ENCODE measurements around the gene FTL. TPM values are rescaled to one million over a fixed set of nuclear protein-coding genes. Genes with fewer than 3 reads are reported as not detected.
A peak's percentile ranks its signal among the peaks of the same experiment; 100 is the strongest.
"Not testable (repeated sequence)": the region's sequence is repeated elsewhere in the genome, so short reads cannot be mapped to it uniquely, and the experiment has no call there.

Gene FTL
- total RNA-seq, 1 donor, result 5,494 TPM

DNA sequence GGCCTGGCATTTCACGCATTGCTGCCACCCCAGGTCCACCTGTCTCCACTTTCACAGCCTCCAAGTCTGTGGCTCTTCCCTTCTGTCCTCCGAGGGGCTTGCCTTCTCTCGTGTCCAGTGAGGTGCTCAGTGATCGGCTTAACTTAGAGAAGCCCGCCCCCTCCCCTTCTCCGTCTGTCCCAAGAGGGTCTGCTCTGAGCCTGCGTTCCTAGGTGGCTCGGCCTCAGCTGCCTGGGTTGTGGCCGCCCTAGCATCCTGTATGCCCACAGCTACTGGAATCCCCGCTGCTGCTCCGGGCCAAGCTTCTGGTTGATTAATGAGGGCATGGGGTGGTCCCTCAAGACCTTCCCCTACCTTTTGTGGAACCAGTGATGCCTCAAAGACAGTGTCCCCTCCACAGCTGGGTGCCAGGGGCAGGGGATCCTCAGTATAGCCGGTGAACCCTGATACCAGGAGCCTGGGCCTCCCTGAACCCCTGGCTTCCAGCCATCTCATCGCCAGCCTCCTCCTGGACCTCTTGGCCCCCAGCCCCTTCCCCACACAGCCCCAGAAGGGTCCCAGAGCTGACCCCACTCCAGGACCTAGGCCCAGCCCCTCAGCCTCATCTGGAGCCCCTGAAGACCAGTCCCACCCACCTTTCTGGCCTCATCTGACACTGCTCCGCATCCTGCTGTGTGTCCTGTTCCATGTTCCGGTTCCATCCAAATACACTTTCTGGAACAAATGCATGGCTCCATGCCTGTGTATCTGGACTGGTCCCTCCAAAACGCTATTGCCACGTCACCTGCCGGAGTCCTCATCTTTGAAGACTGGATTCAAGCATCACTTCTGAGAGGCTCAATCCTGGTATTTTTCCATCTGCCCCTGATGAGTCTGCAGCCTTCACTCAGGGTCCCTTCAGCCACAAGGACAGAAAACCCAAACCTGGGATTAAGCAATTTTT lies 42.3 kb upstream of the FTL start:
- DNase-seq (ENCODE audit: low read depth), result no peak
- TF ChIP-seq, protein P1, sequence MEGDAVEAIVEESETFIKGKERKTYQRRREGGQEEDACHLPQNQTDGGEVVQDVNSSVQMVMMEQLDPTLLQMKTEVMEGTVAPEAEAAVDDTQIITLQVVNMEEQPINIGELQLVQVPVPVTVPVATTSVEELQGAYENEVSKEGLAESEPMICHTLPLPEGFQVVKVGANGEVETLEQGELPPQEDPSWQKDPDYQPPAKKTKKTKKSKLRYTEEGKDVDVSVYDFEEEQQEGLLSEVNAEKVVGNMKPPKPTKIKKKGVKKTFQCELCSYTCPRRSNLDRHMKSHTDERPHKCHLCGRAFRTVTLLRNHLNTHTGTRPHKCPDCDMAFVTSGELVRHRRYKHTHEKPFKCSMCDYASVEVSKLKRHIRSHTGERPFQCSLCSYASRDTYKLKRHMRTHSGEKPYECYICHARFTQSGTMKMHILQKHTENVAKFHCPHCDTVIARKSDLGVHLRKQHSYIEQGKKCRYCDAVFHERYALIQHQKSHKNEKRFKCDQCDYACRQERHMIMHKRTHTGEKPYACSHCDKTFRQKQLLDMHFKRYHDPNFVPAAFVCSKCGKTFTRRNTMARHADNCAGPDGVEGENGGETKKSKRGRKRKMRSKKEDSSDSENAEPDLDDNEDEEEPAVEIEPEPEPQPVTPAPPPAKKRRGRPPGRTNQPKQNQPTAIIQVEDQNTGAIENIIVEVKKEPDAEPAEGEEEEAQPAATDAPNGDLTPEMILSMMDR (IDR thresholded peaks at IDR 0.05; ENCODE audit: insufficient read depth, low read length), result no peak
- no peak overlapping the region for H3K4me3 ChIP-seq (ENCODE audit: low read depth, low read length)

DNA sequence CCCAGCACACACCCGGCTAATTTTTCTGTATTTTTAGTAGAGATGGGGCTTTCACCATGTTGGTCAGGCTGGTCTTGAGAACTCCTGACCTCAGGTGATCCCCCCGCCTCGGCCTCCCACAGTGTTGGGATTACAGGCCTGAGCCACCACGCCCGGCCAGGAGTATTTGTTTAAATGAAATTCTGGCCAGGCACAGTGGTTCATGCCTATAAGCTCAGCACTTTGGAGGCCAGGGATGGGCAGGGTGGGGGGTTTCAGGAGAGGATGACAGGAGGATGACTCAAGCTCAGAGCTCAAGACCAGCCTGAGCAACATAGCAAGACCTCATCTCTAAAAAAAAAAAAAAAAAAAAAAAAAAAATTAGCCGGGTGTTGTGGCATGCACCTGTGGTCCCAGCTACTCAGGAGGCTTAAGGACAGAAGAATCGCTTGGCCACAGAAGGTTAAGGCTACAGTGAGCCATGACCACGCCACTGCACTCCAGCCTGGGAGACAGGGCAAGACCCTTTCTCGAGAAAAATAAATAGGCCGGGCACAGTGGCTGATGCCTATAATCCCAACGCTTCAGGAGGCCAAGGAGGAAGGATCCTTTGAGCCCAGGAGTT lies 39.8 kb upstream of the FTL start:
- peak; percentile 68 for DNase-seq (ENCODE audit: low read depth)
- no peak overlapping the region for H3K4me3 ChIP-seq (ENCODE audit: low read depth, low read length)
- TF ChIP-seq, protein P1 (IDR thresholded peaks at IDR 0.05; ENCODE audit: insufficient read depth, low read length), result no peak

DNA sequence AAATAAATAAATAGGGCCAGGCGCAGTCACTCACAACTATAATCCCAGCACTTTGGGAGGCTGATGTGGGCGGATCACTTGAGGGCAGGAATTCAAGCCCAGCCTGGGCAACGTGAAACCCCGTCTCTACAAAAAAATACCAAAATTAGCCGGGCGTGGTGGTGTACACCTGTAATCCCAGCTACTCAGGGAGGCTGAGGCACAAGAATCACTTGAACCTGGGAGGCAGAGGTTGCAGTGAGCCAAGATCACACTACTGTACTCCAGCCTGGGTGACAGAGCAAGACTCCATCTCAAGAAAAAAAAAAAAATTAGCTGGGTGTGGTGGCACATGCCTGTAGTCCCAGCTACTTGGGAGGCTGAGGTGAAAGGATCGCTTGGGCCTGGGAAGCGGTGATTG lies 39.2 kb upstream of the FTL start:
- not testable (repeated sequence) for DNase-seq (ENCODE audit: low read depth); H3K4me3 ChIP-seq (ENCODE audit: low read depth, low read length)

DNA sequence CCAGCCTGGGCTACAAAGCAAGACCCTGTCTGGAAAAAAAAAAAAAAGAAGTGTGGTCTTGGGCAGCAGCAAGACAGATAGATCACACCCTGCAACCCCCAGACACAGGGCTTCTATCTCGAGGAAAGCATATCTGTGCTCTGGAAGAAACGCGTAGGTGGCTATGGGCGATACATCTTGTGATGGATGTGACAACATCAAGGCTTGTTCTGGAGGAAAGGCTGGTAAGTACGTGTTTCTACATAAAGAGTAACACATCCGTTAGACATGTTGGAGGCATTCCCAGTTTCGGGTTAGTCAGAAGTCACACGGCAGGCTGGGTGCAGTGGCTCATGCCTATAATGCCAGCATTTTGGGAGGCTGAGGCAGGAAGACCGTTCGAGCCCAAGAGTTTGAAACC lies 38.2 kb upstream of the FTL start:
- DNase-seq (ENCODE audit: low read depth), result peak; percentile 99
- no peak overlapping the region for H3K4me3 ChIP-seq (ENCODE audit: low read depth, low read length)
- TF ChIP-seq, protein P1 (IDR thresholded peaks at IDR 0.05; ENCODE audit: insufficient read depth, low read length), result no peak

DNA sequence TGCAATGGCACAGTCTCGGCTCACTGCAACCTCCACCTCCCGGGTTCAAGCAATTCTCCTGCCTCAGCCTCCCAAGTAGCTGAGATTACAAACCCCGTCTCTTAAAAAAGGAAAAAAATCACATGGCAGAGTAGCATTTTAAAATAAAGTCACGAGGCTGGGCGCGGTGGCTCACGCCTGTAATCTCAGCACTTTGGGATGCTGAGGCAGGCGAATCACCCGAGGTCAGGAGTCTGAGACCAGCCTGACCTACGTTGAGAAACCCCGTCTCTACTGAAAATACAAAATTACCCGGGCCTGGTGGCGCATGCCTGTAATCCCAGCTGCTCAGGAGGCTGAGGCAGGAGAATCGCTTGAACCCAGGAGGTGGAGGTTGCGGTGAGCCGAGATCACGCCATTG lies 37.4 kb upstream of the FTL start:
- H3K4me3 ChIP-seq (ENCODE audit: low read depth, low read length); DNase-seq (ENCODE audit: low read depth): not testable (repeated sequence)

DNA sequence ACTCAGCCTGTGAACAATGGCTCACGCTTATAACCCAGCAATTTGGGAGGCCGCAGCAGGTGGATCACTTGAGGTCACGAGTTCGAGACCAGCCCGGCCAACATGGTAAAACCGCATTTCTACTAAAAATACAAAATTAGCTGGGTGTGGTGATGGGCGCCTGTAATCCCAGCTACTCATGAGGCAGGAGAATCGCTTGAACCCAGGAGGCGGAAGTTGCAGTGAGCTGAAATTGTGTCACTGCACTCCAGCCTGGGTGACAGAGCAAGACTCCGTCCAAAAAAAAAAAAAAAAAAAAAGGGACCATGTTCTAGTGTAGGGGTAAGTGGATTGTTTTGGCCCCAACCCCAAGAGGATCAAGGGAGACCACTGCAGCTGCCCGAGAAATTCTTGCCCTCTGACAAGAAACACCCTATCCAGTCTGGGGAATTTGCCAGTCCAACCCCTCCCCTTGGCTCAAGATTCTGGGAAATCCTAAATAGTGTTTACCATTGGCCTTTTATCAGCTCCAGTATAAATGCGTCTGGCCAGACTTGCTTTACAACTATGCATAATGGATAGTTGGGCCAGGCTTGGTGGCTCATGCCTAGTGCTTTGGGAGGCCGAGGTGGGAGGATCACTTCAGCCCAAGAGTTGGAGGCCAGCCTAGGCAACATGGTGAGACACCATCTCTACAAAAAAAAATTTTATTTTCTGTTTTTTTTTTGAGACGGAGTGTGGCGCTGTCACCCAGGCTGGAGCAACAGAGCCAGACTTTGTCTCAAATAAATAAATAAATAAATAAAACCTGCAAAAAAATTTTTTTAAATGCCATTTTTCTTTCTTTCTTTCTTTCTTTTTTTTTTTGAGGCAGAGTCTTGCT lies 36.7 kb upstream of the FTL start:
- H3K4me3 ChIP-seq (ENCODE audit: low read depth, low read length), result no peak overlapping the region
- peak; percentile 93 for DNase-seq (ENCODE audit: low read depth)
- TF ChIP-seq, protein P1 (IDR thresholded peaks at IDR 0.05; ENCODE audit: insufficient read depth, low read length), result no peak

DNA sequence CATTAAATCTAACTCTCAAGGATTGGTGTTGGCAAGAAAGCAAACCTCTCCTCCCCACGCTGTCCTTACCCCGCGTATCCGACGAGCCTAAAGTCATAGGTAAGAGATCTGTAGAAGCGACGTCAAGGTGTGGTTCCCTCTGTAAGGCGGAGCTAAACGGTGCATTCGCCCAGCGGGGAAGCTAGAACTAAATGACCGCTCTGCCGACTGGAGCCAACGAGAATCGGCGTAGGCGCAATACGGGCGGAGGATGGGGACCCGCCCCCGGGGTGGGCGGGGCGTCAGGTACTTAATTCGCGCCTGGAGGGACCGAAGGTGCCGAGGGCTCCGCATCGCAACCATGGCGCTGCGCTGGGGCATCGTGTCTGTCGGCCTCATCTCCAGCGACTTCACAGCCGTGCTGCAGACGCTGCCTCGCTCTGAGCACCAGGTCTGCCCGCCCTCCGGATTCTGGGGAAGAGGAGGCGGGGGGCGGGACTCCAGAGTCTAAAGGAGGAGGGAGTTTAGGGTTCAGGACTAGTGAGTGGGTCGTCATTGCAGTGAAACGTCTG lies 31.7 kb upstream of the FTL start, which contains the start of gene DHDH:
Gene DHDH, plus strand, starts transcription at position 318 of the 551 bp plus-strand sequence. Its CDS starts 23 bp downstream, at position 341.
- H3K4me3 ChIP-seq (ENCODE audit: low read depth, low read length), result peak within 1 kb of the TSS; percentile 66
- TF ChIP-seq, protein P1 (IDR thresholded peaks at IDR 0.05; ENCODE audit: insufficient read depth, low read length), result no peak
- DNase-seq (ENCODE audit: low read depth), result peak; percentile 30

Measured in fibroblast of the aortic adventitia (primary cell).